Stimulated activated naive CD4-positive, alpha-beta T cell (primary cell): ENCODE data around the gene MED15.

Experiments used
- DNase-seq, 6 experiments: peaks; one replicate each; lab custom pipeline; 2025; lab: John Stamatoyannopoulos, UW

Gene MED15

DNA sequence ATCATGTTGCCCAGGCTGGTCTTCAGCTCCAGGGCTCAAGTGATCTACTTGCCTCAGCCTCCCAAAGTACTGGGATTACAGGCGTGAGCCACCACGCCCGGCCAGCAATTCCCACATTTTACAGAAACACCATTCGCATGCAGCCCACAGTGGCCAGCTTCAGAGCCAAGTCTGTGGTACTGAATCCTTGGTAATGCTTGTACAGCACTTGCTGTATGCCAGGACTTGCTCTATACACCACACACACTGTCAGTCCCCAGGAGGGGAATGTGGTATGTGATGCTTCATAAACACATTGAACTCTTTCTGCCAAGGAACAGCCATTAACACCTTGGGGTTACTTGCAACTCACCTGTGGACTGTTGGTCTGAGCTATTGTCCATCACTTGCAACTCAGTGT lies 119.4 kb downstream of the MED15 start:
- DNase-seq = no peak

DNA sequence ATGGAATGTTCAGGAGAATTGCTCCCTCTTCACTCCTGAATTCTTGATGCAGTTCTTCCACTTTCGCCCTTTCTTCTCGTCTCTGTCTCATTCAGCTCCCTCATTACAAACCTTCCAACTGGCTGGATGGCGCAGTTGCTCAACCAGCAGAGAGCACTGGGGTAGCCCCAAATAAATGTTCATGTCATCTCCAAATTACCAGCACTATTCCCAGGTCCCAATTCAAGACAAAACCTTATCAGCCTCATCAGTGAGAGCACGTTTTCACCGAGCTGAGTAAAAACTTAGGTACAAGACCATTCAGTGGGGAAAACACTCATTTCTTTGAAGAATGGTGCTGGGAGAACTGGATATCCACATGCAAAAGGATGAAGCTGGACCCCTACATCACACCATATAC lies 120.0 kb downstream of the MED15 start:
- no peak for DNase-seq

DNA sequence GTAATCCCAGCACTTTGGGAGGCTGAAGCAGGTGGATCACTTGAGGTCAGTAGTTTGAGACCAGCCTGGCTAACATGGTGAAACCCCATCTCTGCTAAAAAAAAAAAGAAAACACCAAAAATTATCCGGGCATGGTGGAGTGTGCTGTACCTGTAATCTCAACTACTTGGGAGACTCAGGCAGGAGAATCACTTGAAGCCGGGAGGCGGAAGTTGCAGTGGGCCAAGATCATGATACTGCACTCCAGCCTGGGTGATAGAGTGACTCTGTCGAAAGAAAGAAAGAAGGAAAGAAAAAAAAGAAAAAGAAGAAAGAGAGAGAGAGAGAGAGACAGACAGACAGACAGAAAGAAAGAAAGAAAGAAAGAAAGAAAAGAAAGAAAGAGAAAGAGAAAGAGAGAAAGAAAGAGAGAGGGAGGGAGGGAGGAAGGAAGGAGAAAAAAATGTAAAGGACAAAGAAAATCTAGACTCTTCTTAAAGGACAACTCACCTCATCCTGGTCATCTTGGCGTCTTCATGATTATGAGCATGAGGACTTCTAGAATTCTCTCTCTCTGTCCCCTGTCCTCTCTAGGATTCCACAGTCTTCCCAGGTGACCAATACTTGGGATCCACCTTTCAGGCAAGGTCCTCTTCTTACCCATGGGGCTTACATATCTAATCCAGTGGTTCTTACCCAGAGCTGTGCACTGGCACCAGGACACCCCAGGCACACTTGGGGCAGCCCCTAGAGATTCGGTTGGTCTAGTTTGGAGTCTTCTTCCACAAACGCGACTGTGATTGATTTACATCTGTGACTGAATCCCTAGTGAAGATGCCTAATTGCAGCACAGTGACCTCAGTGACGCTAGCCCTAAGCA lies 120.9 kb downstream of the MED15 start:
- no peak for DNase-seq

DNA sequence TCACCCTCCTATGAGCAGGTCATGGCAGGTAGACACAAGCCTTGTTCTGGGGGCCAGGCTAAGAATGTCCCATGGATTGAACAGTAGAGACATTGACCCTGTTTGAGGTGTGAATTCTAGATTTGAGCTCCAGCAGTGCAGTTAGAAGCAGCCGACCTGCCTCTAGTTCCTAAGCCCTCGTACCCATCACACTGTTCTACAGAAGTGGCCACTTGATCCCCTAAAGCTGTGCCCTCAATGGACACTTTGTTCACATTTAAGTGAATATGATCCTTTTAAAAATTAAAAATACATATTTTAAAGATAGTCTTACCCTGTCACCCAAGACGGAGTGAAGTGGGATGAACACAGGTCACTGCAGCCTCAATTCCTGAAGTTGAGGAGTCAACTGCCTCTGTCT lies 122.0 kb downstream of the MED15 start:
- no peak for DNase-seq

DNA sequence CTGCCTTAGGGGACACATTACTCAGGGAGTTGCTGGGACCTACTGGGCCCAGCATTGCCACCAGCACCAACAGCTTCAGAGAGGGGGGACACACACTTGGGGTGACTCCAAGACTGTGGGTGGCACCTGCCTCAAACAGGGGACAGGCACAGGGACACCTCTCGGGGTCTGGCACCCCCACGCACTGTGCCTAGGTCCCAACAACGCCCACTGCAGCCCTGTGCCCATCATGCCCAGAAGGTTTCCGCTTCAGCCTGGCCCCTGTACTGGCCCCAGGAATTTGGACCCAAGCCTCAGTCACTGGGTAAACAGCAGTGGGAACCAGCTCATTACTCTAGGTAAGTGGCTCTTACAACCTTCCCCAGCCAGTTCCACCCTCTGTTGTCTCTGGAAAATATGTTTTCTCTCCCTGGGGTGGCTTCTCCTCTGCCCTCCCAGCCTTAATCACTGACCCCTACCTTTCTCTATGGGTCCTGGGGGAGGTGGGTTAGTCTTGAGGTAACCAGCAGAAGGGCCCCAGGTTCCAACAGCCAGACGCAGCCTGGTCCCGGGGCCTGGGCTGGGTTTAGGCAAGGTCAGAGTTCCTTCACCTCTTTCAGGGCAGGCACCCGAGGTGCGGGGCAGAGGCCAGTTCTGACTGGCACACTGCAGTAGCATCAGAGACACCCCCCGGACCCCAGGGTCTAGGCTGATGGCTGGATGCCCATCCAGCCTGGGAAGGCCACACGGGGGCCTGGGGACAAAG lies 123.6 kb downstream of the MED15 start:
- no peak for DNase-seq

DNA sequence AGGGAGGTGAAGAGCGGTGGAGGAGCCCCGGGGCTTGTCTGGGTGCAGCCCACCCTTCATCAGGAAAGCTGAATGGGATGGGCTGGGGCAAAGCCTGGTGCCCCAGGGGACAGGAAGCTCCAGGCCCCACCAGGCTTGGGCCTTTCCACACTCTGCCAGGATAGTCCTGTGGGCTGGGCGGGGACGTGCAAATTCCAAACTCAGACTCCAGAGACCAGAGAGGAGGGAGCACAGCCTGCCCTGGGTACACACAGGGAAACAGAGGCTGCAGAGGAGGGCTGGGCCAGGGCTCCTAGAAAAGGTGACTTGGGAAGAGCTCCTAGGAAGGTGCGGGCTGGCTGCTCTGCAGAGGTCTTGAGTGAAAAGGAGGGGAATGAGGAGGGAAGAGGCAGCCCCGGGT lies 124.7 kb downstream of the MED15 start:
- no peak for DNase-seq

DNA sequence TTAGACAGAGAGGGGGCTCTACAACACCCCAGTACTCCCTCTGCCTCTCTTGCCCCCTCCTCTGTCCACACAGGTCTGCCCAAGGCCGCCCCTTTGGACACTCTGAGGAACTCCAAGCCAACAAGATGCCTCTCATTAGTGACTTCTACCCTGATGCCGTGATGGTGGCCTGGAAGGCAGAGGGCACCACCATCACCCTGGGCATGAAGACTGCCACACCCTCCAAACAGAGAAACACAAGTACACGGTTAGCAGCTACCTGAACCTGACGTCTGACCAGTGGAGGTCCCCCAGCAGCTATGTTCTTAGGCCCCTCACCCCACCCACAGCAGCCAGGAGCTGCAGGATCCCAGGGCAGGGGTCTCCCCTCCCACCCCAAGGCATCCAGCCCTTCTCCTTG lies 125.1 kb downstream of the MED15 start:
- DNase-seq = no peak

DNA sequence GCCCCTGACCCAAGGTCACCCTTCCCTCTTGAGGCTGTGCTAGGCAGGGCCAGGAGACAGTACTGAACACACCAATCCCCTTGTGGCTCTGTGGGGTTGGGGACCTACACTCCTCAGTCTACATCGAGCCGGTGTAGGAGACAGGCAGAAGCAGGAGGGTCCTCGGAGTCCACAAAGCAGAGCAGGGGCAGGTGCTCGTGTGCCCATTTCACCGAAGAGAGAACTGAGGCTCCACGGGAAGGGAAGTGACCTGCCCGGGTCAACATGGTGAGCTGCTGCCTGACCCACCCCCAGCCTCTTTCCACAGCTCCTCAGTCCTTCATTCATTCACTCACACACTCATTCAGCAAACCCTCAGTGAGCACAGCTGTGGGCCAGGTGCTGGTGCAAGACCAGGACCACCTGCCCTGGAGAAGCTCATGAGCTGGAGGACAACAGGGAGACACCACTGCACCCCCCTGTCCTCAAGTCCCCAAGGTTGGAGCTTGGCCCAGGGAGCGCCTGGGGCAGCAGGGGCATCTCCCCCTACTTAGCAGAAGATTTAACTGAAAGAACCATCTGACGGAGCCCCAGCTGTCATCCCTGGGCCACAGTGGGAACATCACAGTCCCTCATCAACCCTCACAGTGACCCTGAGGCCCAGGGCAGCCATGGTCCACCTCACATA lies 127.3 kb downstream of the MED15 start:
- DNase-seq = no peak

DNA sequence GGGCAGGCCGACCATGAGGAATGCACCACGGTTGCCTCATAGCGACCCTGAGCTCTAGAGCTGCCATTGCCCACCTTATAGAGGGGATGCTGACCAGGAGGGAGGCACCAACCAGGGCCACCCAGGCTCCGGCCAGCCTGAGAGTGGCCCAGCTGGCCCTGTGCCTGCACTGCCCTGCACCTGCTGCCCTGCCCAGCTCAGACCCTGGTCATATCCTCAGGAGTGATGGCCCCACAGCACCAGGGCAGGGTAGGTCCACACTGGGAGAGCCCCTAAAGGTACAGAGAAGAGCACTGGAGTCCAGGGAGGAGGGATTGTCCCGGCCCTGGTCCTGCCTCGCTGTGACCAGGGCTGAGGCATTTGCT lies 127.8 kb downstream of the MED15 start:
- no peak for DNase-seq

DNA sequence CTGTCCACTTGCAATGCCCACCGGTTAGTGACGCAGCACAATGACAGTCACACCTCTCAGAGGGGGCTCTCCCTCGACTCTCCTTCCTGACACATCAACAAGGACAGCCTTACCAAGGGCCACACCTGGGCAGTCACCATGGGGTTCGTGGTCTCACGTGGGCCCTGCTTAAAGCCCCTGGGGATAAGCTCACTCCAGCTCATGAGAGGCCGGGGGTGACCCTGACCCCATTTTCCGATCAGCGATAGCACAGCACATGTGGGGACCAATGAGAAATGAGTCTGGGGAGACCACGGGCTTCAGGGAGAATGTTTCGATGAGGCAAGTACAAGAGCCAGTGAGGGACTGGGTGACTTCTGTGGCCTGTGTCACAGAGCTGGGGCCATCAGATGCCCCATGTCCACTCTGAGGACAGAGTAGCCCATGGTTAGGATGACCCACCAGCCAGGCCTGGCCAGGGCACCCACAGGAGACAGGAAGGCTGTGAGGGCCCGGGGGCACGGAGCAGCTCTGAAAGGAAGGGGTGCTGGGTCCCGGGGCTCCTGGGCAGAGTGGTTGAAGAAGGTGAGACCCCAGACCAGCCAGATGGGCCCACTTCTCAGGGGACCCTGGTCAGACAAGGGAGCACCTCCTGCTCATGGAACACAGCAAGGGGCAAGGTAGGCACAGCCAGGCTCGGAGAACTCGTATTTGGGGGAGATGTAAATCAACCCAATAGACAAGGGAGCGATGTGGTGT lies 128.8 kb downstream of the MED15 start:
- no peak for DNase-seq

DNA sequence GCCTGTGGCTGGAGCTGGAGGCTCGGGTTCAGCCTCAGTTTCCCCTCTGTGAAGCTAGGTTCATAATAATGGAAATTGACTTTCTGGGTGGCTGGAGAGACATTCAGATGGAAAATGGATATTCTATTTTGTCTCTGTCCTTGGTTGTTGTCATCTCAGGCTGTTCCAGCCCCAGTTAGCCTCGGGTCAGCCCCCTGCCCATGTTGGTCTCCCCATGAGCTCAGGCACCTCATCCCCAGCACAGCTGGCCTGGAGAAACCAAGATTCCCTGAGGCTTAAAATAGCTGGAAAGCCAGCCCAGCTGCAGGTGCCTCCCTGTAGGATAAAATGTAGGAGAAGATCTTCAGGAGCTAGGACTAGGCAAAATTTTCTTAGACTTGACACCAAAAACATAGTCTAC lies 129.5 kb downstream of the MED15 start:
- DNase-seq = no peak
